Smooth muscle cell (in vitro differentiated cells): Measurements from ENCODE around the gene ENTREP3. TPM values are rescaled to one million over a fixed set of nuclear protein-coding genes. Genes with fewer than 3 reads are reported as not detected.

ENCODE experiments used
- DNase-seq: peaks from one replicate; lab custom pipeline; 2025; ENCODE audit not compliant: unreplicated experiment; lab: John Stamatoyannopoulos, UW
- H2AFZ ChIP-seq: fragments of 200-600 bp; sonication (generic); 2 replicates; pipeline ENCODE4 v1.6.0; 2016; ENCODE audit warnings: antibody characterized with exemption, low read depth, mild to moderate bottlenecking
- H3F3A ChIP-seq: fragments of 200-600 bp; sonication (generic); 2 replicates; pipeline ENCODE4 v1.6.0; 2017; ENCODE audit warnings: antibody characterized with exemption, low read depth
- H3K27ac ChIP-seq: fragments of 200-600 bp; sonication (generic); 2 replicates; pipeline ENCODE4 v1.5.1; 2016; ENCODE audit warnings: low read depth, mild to moderate bottlenecking
- H3K27me3 ChIP-seq: fragments of 200-600 bp; sonication (generic); 2 replicates; pipeline ENCODE4 v1.6.1; 2016; ENCODE audit warnings: low read depth, mild to moderate bottlenecking
- H3K36me3 ChIP-seq: fragments of 200-600 bp; sonication (generic); 2 replicates; pipeline ENCODE4 v1.5.1; 2016; ENCODE audit warnings: low read depth
- H3K4me1 ChIP-seq: fragments of 200-600 bp; sonication (generic); 2 replicates; pipeline ENCODE4 v1.5.1; 2016; ENCODE audit warnings: low read depth
- H3K4me2 ChIP-seq: fragments of 200-600 bp; sonication (generic); 2 replicates; pipeline ENCODE4 v1.6.0; 2016; ENCODE audit warnings: mild to moderate bottlenecking
- H3K4me3 ChIP-seq: fragments of 200-600 bp; sonication (generic); 2 replicates; pipeline ENCODE4 v1.5.1; 2016; ENCODE audit warnings: mild to moderate bottlenecking
- H3K79me2 ChIP-seq: fragments of 200-600 bp; sonication (generic); 2 replicates; pipeline ENCODE4 v1.6.0; 2016; ENCODE audit warnings: low read depth, mild to moderate bottlenecking
- H3K9ac ChIP-seq: fragments of 200-600 bp; sonication (generic); 2 replicates; pipeline ENCODE4 v1.6.0; 2016; ENCODE audit warnings: low read depth
- H3K9me3 ChIP-seq: fragments of 200-600 bp; sonication (generic); replicated peaks from 2 replicates; pipeline ENCODE4 v1.5.1; 2016; ENCODE audit warnings: low read depth
- H4K20me1 ChIP-seq: fragments of 200-600 bp; sonication (generic); 2 replicates; pipeline ENCODE4 v1.6.0; 2016; ENCODE audit warnings: low read depth
- WGBS: methylation state at CpG from one replicate; pipeline ENCODE4 v1.1.7; 2016; ENCODE audit warnings: low lambda C conversion rate; 5-methylcytosine and 5-hydroxymethylcytosine counted together
- polyA plus RNA-seq: library from polyadenylated mRNA; unstranded; fragments of >200 nt; fragmentation: Nextera tagmentation; extraction: Ambion mirVana; gene quantifications from 2 replicates; pipeline ENCODE4 v1.2.1, GENCODE V29; 2016
- total RNA-seq: library from RNA; depleted of rRNA; stranded (reverse); fragments of >200 nt; gene quantifications from 2 replicates; pipeline ENCODE4 v1.2.3, GENCODE V29; 2014
- TF ChIP-seq, protein P1 (sequence below): fragments of 200-600 bp; sonication (generic); IDR thresholded peaks from 2 replicates; pipeline ENCODE4 v1.5.1; 2017; ENCODE audit warnings: borderline replicate concordance, mild to moderate bottlenecking, antibody characterized with exemption; ENCODE audit not compliant: insufficient read depth, poor library complexity, severe bottlenecking

The ENTREP3 gene
- total and polyA plus RNA-seq, 2 experiments from 2014 or later, result 14.7 to 30.9 TPM

- H3K4me3 ChIP-seq, result no peak overlapping the region
These were observed 30.4 kb upstream of the ENTREP3 start for GRCh38 chr1:155285631-155286044.

DNA sequence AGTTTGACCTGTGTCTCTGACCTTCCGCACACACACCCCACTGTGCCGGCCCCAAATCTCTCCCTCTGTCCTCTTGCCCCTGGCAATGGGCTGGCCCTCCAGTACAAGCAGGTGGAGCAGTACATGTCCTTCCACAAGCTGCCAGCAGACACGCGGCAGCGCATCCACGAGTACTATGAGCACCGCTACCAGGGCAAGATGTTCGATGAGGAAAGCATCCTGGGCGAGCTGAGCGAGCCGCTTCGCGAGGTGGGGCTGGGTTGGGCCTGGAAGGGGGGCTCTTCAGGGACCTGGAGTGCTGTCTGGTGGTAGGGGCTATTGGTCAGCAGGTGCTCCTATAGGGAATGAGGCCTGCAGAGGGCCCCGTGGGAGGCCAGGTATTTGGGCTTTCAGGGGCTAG lies 29.8 kb upstream of the ENTREP3 start:
- Histone ChIP-seq H3K36me3 (no peaks in the 10 kb centered on the region), H3K4me2 (no peak overlapping the region), H3K9ac (no peak overlapping the region), H2AFZ (no peak overlapping the region), H3K79me2 (no peaks in the 10 kb centered on the region), H3K4me1 (no peaks in the 10 kb centered on the region), H3F3A (no peaks in the 10 kb centered on the region), H3K4me3 (no peak overlapping the region), H3K27me3 (no peaks in the 10 kb centered on the region), H3K9me3 (no peaks in the 10 kb centered on the region), H4K20me1 (no peaks in the 10 kb centered on the region), H3K27ac (no peak overlapping the region)
- no peak for DNase-seq
- TF ChIP-seq, protein P1, sequence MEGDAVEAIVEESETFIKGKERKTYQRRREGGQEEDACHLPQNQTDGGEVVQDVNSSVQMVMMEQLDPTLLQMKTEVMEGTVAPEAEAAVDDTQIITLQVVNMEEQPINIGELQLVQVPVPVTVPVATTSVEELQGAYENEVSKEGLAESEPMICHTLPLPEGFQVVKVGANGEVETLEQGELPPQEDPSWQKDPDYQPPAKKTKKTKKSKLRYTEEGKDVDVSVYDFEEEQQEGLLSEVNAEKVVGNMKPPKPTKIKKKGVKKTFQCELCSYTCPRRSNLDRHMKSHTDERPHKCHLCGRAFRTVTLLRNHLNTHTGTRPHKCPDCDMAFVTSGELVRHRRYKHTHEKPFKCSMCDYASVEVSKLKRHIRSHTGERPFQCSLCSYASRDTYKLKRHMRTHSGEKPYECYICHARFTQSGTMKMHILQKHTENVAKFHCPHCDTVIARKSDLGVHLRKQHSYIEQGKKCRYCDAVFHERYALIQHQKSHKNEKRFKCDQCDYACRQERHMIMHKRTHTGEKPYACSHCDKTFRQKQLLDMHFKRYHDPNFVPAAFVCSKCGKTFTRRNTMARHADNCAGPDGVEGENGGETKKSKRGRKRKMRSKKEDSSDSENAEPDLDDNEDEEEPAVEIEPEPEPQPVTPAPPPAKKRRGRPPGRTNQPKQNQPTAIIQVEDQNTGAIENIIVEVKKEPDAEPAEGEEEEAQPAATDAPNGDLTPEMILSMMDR, result no peak
- 96% methylated on average over 14 of the region's 14 CpGs for WGBS

More at GRCh38 chr1:155285631-155286044, 30.4 kb upstream of the ENTREP3 start:
- H3K4me2 ChIP-seq, result no peak overlapping the region
- H2AFZ ChIP-seq, result no peak overlapping the region
- H3K79me2 ChIP-seq, result no peaks in the 10 kb centered on the region
- no peaks in the 10 kb centered on the region for H3K9me3 ChIP-seq
- no peaks in the 10 kb centered on the region for H4K20me1 ChIP-seq
- H3K27ac ChIP-seq, result no peak overlapping the region
- H3K4me1 ChIP-seq, result no peaks in the 10 kb centered on the region
- no peak for DNase-seq
- H3K27me3 ChIP-seq, result no peaks in the 10 kb centered on the region
- H3K36me3 ChIP-seq, result no peaks in the 10 kb centered on the region
- 93% methylated on average over 18 of the region's 18 CpGs for WGBS
- no peaks in the 10 kb centered on the region for H3F3A ChIP-seq
- TF ChIP-seq, protein P1, result no peak
- no peak overlapping the region for H3K9ac ChIP-seq

DNA sequence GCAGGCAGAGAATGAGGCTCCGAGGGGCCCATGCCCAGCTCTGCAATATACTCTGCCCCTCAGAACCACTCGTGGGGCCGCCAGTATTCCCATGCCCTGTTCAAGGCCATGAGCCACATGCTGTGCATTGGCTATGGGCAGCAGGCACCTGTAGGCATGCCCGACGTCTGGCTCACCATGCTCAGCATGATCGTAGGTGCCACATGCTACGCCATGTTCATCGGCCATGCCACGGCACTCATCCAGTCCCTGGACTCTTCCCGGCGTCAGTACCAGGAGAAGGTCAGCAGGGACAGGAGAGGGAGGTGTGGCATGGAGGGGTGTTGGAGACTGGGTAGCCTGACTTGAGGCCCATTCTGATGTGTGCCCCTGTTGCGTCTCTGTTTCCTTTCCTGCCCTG lies 29.2 kb upstream of the ENTREP3 start:
- Histone ChIP-seq H3K4me2 (no peak overlapping the region), H3K4me1 (no peaks in the 10 kb centered on the region), H3K9me3 (no peaks in the 10 kb centered on the region), H3K9ac (no peak overlapping the region), H3K79me2 (no peaks in the 10 kb centered on the region), H3K36me3 (no peaks in the 10 kb centered on the region), H3K4me3 (no peak overlapping the region), H4K20me1 (no peaks in the 10 kb centered on the region), H2AFZ (no peak overlapping the region), H3K27me3 (no peaks in the 10 kb centered on the region), H3K27ac (no peak overlapping the region), H3F3A (no peaks in the 10 kb centered on the region)
- WGBS, result 93% methylated on average over 12 of the region's 12 CpGs
- no peak for DNase-seq
- TF ChIP-seq, protein P1, result no peak

DNA sequence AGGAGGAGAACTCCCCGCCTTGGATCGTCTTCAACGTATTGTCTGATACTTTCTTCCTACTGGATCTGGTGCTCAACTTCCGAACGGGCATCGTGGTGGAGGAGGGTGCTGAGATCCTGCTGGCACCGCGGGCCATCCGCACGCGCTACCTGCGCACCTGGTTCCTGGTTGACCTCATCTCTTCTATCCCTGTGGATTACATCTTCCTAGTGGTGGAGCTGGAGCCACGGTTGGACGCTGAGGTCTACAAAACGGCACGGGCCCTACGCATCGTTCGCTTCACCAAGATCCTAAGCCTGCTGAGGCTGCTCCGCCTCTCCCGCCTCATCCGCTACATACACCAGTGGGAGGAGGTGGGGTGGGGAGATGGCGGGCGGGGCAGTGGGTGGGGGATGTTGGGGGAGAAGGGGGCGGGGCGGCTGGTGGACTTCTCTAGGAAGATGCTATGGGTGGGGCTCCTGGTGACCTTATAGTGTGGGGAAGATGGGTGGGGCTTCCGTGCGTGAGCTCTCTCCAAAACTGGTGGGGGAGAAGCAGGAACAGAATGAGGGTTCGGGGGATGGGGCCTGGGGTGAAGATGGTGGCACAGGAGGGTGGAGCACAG lies 27.3 kb upstream of the ENTREP3 start:
- Histone ChIP-seq H3K27me3 (no peaks in the 10 kb centered on the region), H4K20me1 (no peaks in the 10 kb centered on the region), H3K27ac (no peak overlapping the region), H3K36me3 (no peaks in the 10 kb centered on the region), H3K4me3 (no peak overlapping the region), H3K4me1 (peaks cover 17% of the 10 kb centered on the region), H3K79me2 (no peaks in the 10 kb centered on the region), H3K9me3 (no peaks in the 10 kb centered on the region), H3K9ac (no peak overlapping the region), H2AFZ (no peak overlapping the region), H3F3A (no peaks in the 10 kb centered on the region), H3K4me2 (no peak overlapping the region)
- WGBS, result 98% methylated on average over 28 of the region's 29 CpGs
- TF ChIP-seq, protein P1, result no peak
- DNase-seq, result no peak
